Activated CD4-positive, alpha-beta T cell treated with anti-CD3 and anti-CD28 coated beads, Interleukin-2, amount 10 ng/mL, durations not matched to agents 24 days and 14 days (primary cell): ENCODE measurements around the gene TPX2. TPM values are rescaled to one million over a fixed set of nuclear protein-coding genes. Genes with fewer than 3 reads are reported as not detected.

Experiments used
- DNase-seq: peaks from one replicate; pipeline ENCODE4 v3.0.0; 2022
- H3K27ac Mint-ChIP-seq: one replicate; pipeline ENCODE4 v1.8.0; 2022; ENCODE audit warnings: mild to moderate bottlenecking, mixed read lengths
- H3K27me3 Mint-ChIP-seq: one replicate; pipeline ENCODE4 v1.8.0; 2022; ENCODE audit warnings: mixed read lengths
- H3K36me3 Mint-ChIP-seq: one replicate; pipeline ENCODE4 v1.8.0; 2022; ENCODE audit warnings: low read depth, mild to moderate bottlenecking, mixed read lengths
- H3K4me1 Mint-ChIP-seq: one replicate; pipeline ENCODE4 v1.8.0; 2021; ENCODE audit warnings: mixed read lengths
- H3K4me3 Mint-ChIP-seq: one replicate; pipeline ENCODE4 v1.8.0; 2022; ENCODE audit warnings: mild to moderate bottlenecking, moderate library complexity, mixed read lengths
- H3K9me3 Mint-ChIP-seq: one replicate; pipeline ENCODE4 v1.8.0; 2021; ENCODE audit warnings: mixed read lengths
- intact Hi-C: fragments of 100-400 bp; cut with micrococcal nuclease; formaldehyde crosslinking; loops from one replicate; pipeline ENCODE4 v1.15.1; 2023
- total RNA-seq: library from RNA; stranded (reverse); gene quantifications from 2 replicates; pipeline ENCODE4 v1.2.3, GENCODE V29; 2022

Gene TPX2
- total RNA-seq, 1 donor from 2014 or later, result 61.3 TPM

GRCh38 chr20:31710423-31711108, 28.5 kb upstream of the TPX2 start:
- no peak for DNase-seq
- Mint-ChIP-seq H3K4me3 (peak overlapping the region; percentile 62), H3K9me3 (no peaks in the 10 kb centered on the region), H3K27me3 (no peaks in the 10 kb centered on the region), H3K36me3 (peaks cover 89% of the 10 kb centered on the region), H3K4me1 (peaks cover 75% of the 10 kb centered on the region), H3K27ac (peak overlapping the region; percentile 78)
- intact Hi-C loops, result no loop called here

DNA sequence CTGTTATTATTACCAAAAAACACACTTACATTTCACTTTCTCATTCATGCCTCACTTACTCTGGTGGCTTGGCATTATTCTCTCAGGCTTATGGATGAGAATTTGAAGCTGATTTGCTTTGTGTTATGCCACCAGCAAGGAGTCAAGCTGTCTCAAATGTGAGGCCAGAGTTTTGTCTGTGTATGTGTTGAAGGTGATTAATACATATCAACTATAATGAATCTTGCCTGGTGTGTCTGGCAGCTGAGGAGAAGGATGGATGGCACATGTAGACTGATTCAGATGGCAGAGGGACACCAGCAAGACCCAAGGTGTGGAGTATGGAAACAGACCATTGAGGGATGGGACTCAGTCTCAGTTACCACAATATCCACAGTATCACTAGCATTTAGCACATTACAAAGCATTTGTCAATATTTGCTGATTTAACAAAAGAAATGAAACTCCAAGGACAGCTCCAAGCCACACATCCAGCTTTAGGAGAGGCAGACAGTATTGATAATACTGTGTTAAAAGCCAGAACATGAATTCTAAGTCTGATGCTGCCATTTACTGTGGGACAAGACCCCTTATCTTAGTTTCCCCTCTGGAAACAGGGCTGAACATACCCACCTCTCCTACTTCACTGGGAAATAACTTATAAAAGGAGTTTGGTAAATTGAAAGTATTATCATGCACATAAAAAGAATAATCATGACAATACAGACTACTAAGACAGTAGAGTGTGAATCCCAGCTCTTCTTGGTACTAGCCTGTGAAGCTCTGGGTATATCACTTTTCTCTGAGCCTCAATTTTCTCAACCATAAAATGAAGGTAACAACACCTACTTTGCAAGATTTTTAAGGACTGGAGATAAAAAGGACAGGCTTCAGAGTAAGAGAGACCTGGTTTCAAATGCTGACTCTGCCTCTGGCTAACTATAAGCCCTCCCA, 27.6 kb upstream of the TPX2 start:
- Mint-ChIP-seq H3K27me3 (no peaks in the 10 kb centered on the region), H3K9me3 (no peaks in the 10 kb centered on the region), H3K36me3 (peaks cover 89% of the 10 kb centered on the region), H3K27ac (peak overlapping the region; percentile 78), H3K4me1 (peaks cover 74% of the 10 kb centered on the region), H3K4me3 (peak overlapping the region; percentile 62)
- intact Hi-C loops, result no loop called here
- no peak for DNase-seq

GRCh38 chr20:31712112-31712553, 27.0 kb upstream of the TPX2 start:
- intact Hi-C loops, result no loop called here
- Mint-ChIP-seq H3K27me3 (no peaks in the 10 kb centered on the region), H3K9me3 (no peaks in the 10 kb centered on the region), H3K4me3 (peak overlapping the region; percentile 62), H3K27ac (peak overlapping the region; percentile 78), H3K36me3 (peaks cover 89% of the 10 kb centered on the region), H3K4me1 (peaks cover 74% of the 10 kb centered on the region)
- no peak for DNase-seq

- peaks cover 78% of the 10 kb centered on the region for H3K4me1 Mint-ChIP-seq
- H3K4me3 Mint-ChIP-seq, result peak overlapping the region; percentile 98
- H3K27me3 Mint-ChIP-seq, result no peaks in the 10 kb centered on the region
- intact Hi-C loops, result loop anchor here (1.0 kb wide), 1 partner anchor 13 kb away; no protein-coding TSS in a partner anchor
- DNase-seq, result no peak
- H3K9me3 Mint-ChIP-seq, result no peaks in the 10 kb centered on the region
- peak overlapping the region; percentile 63 for H3K27ac Mint-ChIP-seq
- H3K36me3 Mint-ChIP-seq, result peaks cover 89% of the 10 kb centered on the region
Measured at GRCh38 chr20:31712564-31713311, 26.4 kb upstream of the TPX2 start.

DNA sequence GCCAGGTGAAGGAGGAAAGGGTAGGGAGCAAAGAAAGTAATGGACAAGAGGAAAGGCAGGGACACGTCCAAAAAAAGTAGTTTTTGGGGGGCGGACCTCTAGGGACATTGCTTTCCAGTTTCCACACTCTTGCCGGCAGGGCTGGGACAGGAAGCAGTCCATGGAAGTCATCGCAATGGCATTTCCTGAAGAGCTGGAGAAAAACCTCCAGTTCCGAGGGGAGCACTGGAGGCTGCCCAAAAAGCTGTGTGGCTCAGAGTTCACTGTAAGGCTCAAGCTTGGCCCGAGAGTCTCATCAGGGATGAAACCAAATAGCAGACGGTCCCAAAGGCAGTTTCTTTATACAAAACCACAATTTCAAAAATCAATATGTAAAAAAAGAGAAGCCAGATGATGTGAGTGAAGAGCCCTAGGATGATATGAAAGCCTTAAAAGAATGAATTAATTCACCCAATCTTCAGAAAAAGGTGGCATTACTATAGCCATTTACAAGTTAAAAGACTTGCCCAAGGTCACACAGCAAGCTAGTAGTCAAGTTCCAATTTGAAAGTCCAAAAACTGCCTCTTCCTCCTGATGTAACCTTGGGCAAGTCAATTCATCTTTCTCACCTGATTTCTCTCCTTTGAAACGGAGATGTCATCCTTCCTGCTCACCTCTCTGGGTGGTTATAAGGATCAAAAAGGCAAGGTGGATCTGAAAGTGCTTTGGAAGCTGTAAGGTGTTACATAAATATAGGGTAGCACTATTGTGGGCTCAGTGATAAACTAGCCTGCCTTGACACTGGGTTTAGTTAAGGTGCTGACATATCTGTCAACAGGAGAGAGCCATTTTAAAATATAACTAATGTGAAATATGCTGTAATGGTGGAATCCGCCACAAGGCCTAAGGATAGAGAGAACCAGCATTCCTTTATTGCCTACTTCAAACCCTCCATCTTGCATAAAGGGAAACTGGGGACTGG, 25.5 kb upstream of the TPX2 start:
- intact Hi-C loops, result loop anchor here (1.0 kb wide), 1 partner anchor 14 kb away; no protein-coding TSS in a partner anchor
- Mint-ChIP-seq H3K27me3 (no peaks in the 10 kb centered on the region), H3K4me3 (peak overlapping the region; percentile 98)

DNA sequence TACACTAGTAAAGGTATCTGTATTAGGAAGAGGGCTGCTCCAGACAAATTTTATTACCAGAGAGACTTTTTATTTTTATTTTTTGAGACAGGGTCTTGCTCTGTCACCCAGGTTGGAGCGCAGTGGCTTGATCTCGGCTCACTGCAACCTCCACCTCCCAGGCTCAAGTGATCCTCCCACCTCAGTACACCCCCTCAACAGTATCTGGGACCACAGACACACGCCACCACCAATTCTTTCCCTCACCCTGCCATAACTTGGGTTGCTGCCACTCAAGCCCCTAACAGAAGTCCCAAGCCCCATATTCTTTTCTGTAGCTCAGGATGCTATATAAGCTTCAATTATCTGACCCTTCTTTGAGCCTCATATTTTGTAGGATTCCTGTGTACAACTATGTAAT, 23.3 kb upstream of the TPX2 start:
- H3K4me3 Mint-ChIP-seq, result peak overlapping the region; percentile 98
- peaks cover 70% of the 10 kb centered on the region for H3K4me1 Mint-ChIP-seq
- no peaks in the 10 kb centered on the region for H3K27me3 Mint-ChIP-seq
- peaks cover 98% of the 10 kb centered on the region for H3K36me3 Mint-ChIP-seq
- H3K9me3 Mint-ChIP-seq, result no peaks in the 10 kb centered on the region
- intact Hi-C loops, result no loop called here
- no peak for DNase-seq
- H3K27ac Mint-ChIP-seq, result peak overlapping the region; percentile 92

More for the DNA sequence above, 25.5 kb upstream of the TPX2 start:
- peaks cover 73% of the 10 kb centered on the region for H3K4me1 Mint-ChIP-seq
- H3K9me3 Mint-ChIP-seq, result no peaks in the 10 kb centered on the region
- DNase-seq, result no peak
- H3K27ac Mint-ChIP-seq, result peak overlapping the region; percentile 73
- H3K36me3 Mint-ChIP-seq, result peaks cover 91% of the 10 kb centered on the region

DNA sequence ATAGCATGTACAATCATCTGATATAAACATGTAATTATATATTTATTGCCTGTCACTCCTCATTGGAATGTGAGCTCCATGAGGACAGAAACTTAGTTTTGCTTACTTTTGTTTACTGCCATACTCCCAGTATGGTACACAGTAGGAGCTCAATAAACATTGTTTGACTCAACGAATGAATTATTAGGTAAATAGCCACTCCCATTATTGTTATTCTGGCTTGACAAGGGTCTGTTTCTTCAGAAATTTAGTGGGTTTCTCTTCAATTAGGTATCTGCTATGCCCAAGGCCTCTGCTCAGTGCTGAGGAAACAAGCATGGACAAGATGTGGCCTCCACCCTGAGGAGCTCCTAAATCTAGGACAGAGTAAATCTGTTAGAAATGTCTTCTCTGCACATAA, 22.7 kb upstream of the TPX2 start:
- Mint-ChIP-seq H3K27me3 (no peaks in the 10 kb centered on the region), H3K4me1 (peaks cover 64% of the 10 kb centered on the region), H3K4me3 (peak overlapping the region; percentile 98), H3K27ac (peak overlapping the region; percentile 92), H3K9me3 (no peaks in the 10 kb centered on the region), H3K36me3 (peaks cover 98% of the 10 kb centered on the region)
- intact Hi-C loops, result no loop called here
- DNase-seq, result no peak

DNA sequence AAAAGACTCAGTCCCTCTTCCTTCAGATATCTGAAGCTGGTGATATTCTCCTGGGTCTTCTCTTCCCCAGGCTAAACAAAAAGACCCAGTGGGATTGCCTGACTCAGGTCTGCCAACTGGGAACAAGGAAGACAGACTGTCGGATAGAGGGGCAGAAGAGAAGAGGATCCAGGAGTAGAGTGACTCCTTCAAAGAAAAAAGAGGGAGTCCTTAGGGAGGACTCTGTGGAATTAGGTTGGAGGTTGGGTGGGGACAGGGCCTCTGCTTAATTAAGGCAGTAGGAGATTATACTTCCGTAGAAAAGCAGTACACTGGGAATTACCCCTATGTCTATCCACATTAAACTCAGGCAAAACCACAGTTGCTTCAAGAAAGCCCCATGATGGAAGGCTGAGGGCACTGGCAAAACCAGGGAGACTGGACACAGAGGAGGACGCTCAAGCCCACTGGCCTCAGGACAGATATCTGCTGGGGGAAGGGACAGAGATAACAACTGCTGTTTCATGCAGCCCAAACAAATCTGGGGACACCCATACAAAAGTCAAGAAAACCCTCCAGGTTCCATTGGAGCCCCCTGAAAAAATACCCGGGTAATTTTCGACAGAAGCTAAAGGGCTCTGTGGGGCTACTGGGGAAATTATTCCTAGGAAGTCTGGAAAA, 22.1 kb upstream of the TPX2 start:
- no peaks in the 10 kb centered on the region for H3K27me3 Mint-ChIP-seq

DNA sequence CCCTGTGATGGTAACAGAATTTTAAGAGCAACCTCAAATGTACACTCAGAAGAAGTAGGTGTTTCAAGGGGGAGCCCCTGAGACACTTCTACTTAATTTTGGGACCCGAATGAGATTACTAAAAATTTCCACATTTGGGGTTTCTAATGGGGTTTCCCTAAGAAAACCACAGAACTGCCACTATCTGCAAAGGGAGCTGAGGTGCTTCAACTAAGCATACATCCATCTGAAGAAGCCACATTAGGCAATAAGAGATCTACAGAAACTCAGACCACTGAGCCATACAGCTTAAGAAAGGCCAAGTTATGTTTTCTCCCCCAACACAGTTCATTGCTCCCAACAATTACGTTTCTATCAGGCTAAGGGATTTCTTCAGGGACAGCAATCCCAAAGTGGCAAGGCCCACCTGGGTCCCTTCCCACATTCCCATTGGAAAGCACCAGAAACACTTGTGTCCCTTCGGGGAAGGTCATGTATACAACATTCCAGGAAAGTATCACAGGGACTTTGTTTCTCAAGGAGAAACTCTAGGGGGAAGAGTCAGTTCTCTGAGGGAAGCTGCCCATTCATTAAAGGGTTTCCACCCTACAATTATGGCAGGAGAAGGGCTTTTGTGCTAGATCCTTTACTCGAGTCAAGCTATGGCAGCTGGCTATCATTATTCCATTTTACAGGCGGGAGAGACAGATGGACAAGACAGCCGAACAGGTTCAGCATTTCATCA, 21.4 kb upstream of the TPX2 start:
- H3K4me1 Mint-ChIP-seq, result peaks cover 55% of the 10 kb centered on the region
- H3K27ac Mint-ChIP-seq, result peak overlapping the region; percentile 92
- H3K36me3 Mint-ChIP-seq, result peaks cover 99% of the 10 kb centered on the region
- H3K9me3 Mint-ChIP-seq, result no peaks in the 10 kb centered on the region
- DNase-seq, result peak; percentile 80
- H3K27me3 Mint-ChIP-seq, result no peaks in the 10 kb centered on the region
- intact Hi-C loops, result loop anchor here (1.0 kb wide), 2 partner anchors 18 to 42 kb away; no protein-coding TSS in a partner anchor
- peak overlapping the region; percentile 98 for H3K4me3 Mint-ChIP-seq

More for the DNA sequence above, 22.1 kb upstream of the TPX2 start:
- DNase-seq, result peak; percentile 61
- Mint-ChIP-seq H3K4me1 (peaks cover 58% of the 10 kb centered on the region), H3K4me3 (peak overlapping the region; percentile 98), H3K36me3 (peaks cover 98% of the 10 kb centered on the region), H3K9me3 (no peaks in the 10 kb centered on the region), H3K27ac (peak overlapping the region; percentile 92)
- intact Hi-C loops, result loop anchor here (1.0 kb wide), 2 partner anchors 18 to 42 kb away; no protein-coding TSS in a partner anchor

DNA sequence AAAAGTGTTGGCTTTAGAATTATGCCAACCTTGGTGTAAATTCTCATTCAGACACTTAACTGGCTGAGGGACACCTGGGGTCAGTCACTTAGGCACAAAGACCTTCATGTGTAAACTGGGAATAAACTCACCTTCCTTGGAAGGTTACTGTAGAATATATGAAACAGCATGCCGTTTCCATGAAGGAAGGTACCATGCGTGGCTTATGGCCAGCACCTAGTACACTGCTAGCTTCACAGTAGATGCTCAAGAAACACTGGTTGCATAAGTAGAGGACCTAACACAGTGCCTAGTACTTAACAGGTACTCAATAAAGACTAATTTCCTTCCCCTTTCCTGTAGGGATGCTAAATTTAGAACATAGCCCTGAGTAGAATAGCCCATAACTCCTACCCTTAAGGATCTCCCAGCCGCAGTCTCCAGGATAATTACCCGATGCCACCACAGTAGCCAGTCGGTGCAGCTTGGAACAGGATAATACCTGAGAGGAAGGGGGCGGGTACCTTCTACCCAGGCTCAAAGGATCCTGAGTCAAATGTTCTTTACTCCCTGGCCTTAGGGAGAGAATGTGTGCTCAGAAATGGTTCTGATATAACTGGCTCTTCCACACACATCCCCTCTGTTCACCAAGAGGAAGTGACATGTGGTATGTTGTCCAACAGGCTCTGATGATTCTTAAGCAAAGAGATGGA, 20.0 kb upstream of the TPX2 start:
- Mint-ChIP-seq H3K9me3 (no peaks in the 10 kb centered on the region), H3K27me3 (no peaks in the 10 kb centered on the region), H3K4me1 (peaks cover 43% of the 10 kb centered on the region), H3K4me3 (peak overlapping the region; percentile 98), H3K27ac (peak overlapping the region; percentile 98), H3K36me3 (peaks cover 86% of the 10 kb centered on the region)
- intact Hi-C loops, result no loop called here
- peak; percentile 65 for DNase-seq
